HEK293T (cell line): ENCODE data around the gene RAB40B.

Source experiments
- BHLHE40 ChIP-seq: fragments of 450-650 bp; IDR thresholded peaks from 2 replicates; pipeline ENCODE4 v1.6.1; 2016; ENCODE audit warnings: mild to moderate bottlenecking, moderate library complexity, borderline replicate concordance
- ELF4 ChIP-seq: fragments of 450-650 bp; IDR thresholded peaks from 2 replicates; pipeline ENCODE4 v1.6.1; 2017; ENCODE audit warnings: antibody characterized with exemption
- FOXA1 ChIP-seq: fragments of 450-650 bp; IDR thresholded peaks from 2 replicates; pipeline ENCODE4 v1.6.1; 2016; ENCODE audit warnings: mild to moderate bottlenecking
- FOXK2 ChIP-seq: fragments of 450-650 bp; IDR thresholded peaks from 2 replicates; pipeline ENCODE4 v1.6.1; 2016; ENCODE audit warnings: mild to moderate bottlenecking
- HDGF ChIP-seq: fragments of 450-650 bp; IDR thresholded peaks from 2 replicates; pipeline ENCODE4 v1.6.1; 2017; ENCODE audit warnings: antibody characterized with exemption, borderline replicate concordance
- NFRKB ChIP-seq: fragments of 450-650 bp; IDR thresholded peaks from 2 replicates; pipeline ENCODE4 v1.6.1; 2016; ENCODE audit warnings: mild to moderate bottlenecking, moderate library complexity
- SP1 ChIP-seq: fragments of 450-650 bp; IDR thresholded peaks from 2 replicates; pipeline ENCODE4 v1.6.1; 2017
- TARDBP ChIP-seq: fragments of 450-650 bp; IDR thresholded peaks from 2 replicates; pipeline ENCODE4 v1.6.1; 2016

GRCh38 chr17:82661717-82662683 is 36.5 kb downstream of the RAB40B start:
- no peak for TF ChIP-seq TARDBP
- no peak for TF ChIP-seq SP1
- no peak for TF ChIP-seq NFRKB
- no peak for TF ChIP-seq FOXK2
- TF ChIP-seq FOXA1 = no peak
- TF ChIP-seq ELF4 = no peak
- no peak for TF ChIP-seq HDGF
- no peak for TF ChIP-seq BHLHE40
